ENCODE results near the gene BIRC2. TPM values are rescaled to one million over a fixed set of nuclear protein-coding genes. Genes with fewer than 3 reads are reported as not detected.

BIRC2 gene
- total RNA-seq, 1 experiment from 2014 or later = 28.2 TPM

- Histone ChIP-seq H3K27me3 (ENCODE audit: insufficient read depth, low read length) (no peaks in the 10 kb centered on the region), H3K9me3 (ENCODE audit: control insufficient read depth, low read depth, low read length) (no peaks in the 10 kb centered on the region), H2BK20ac (ENCODE audit: low read depth, low read length, poor library complexity, severe bottlenecking) (no peak overlapping the region), H3K4me1 (ENCODE audit: insufficient read depth, low read length) (no peaks in the 10 kb centered on the region), H2BK5ac (ENCODE audit: insufficient read length, low read length) (no peak overlapping the region), H3T11ph (ENCODE audit: low read length) (no peak overlapping the region), H3K9ac (ENCODE audit: extremely low read depth, insufficient read length, low read length) (no peak overlapping the region), H2BK120ac (ENCODE audit: low read depth, low read length, poor library complexity, severe bottlenecking) (no peak overlapping the region), H3K27ac (ENCODE audit: insufficient read length, low read depth, low read length) (no peak overlapping the region), H3K18ac (ENCODE audit: insufficient read length, low read depth, low read length) (no peak overlapping the region), H4K20me1 (ENCODE audit: control insufficient read depth, insufficient read depth, insufficient read length) (no peaks in the 10 kb centered on the region), H2AK5ac (ENCODE audit: insufficient read length, low read length) (no peak overlapping the region), H2BK15ac (ENCODE audit: low read depth, low read length) (no peak overlapping the region), H3K14ac (ENCODE audit: insufficient read depth, low read length) (no peak overlapping the region), H3K4me2 (ENCODE audit: insufficient read depth, insufficient read length, low read length) (no peak overlapping the region), H3K79me1 (ENCODE audit: insufficient read depth, low read depth, low read length, poor library complexity, severe bottlenecking) (no peaks in the 10 kb centered on the region), H3K23ac (ENCODE audit: insufficient read length, low read depth, low read length) (no peak overlapping the region), H3K56ac (ENCODE audit: insufficient read length, low read depth, low read length) (no peak overlapping the region), H4K91ac (ENCODE audit: insufficient read length, low read depth, low read length) (no peak overlapping the region), H3K23me2 (ENCODE audit: insufficient read length, low read depth, low read length, poor library complexity, severe bottlenecking) (no peaks in the 10 kb centered on the region), H4K5ac (ENCODE audit: insufficient read length, low read depth, low read length) (no peak overlapping the region), H2BK12ac (ENCODE audit: insufficient read length, low read depth, low read length) (no peak overlapping the region), H3K4ac (ENCODE audit: low read depth, low read length) (no peak overlapping the region), H3K79me2 (ENCODE audit: insufficient read depth, low read length) (no peaks in the 10 kb centered on the region), H4K8ac (replicated peaks; ENCODE audit: insufficient read length, low read depth, low read length) (no peak overlapping the region), H2AFZ (ENCODE audit: low read length) (no peak overlapping the region)
- no CpG with 5 or more reads among the region's 2 CpGs for WGBS (ENCODE audit: extremely low coverage, insufficient read length, low lambda C conversion rate)
- Mint-ChIP-seq H3K9me3 (no peaks in the 10 kb centered on the region), H3K4me3 (no peak overlapping the region), H3K4me1 (no peaks in the 10 kb centered on the region), H3K36me3 (ENCODE audit: insufficient read depth in 1 of 3, low read depth in 3 of 3) (peaks cover 17 to 28% (median 27%) of the 10 kb centered on the region in 3 experiments; a peak in 6 of 7 replicates), H3K27me3 (ENCODE audit: low read depth) (no peaks in the 10 kb centered on the region), H3K27ac (no peak overlapping the region)
- DNase-seq = no peak
- no peak for TF ChIP-seq CTCF (conservative IDR thresholded peaks at IDR 0.05)
These were observed 52.2 kb downstream of the BIRC2 start for GRCh38 chr11:102399189-102399588.
